OCI-LY3 (cell line): ENCODE data around the gene GTSE1.

Source experiments
- H2AFZ ChIP-seq: fragments of 200-600, 300-600 bp; shearing (Covaris generic); 2 replicates; pipeline ENCODE4 v1.6.0; 2014; ENCODE audit warnings: antibody characterized with exemption, low read depth, low read length
- H3K27ac ChIP-seq: fragments of 200-600, 300-600 bp; sonication (generic); 2 replicates; pipeline ENCODE4 v1.5.1; 2014; ENCODE audit warnings: mild to moderate bottlenecking, low read length, moderate library complexity, mixed read lengths
- H3K27me3 ChIP-seq: fragments of 200-600, 300-600 bp; sonication (generic); 2 replicates; pipeline ENCODE4 v1.6.1; 2014; ENCODE audit warnings: low read depth, low read length, mixed read lengths
- H3K36me3 ChIP-seq: fragments of 200-600, 300-600 bp; sonication (generic); replicated peaks from 2 replicates; pipeline ENCODE3; 2014; ENCODE audit warnings: low read depth, low read length, mixed read lengths
- H3K4me1 ChIP-seq: fragments of 300-600, 200-600 bp; sonication (generic); 2 replicates; pipeline ENCODE4 v1.6.1; 2014; ENCODE audit warnings: low read length, mixed read lengths
- H3K4me2 ChIP-seq: fragments of 200-600, 300-600 bp; sonication (generic); 2 replicates; pipeline ENCODE4 v1.6.1; 2014; ENCODE audit warnings: low read length, mixed read lengths
- H3K4me3 ChIP-seq: fragments of 300-600, 200-600 bp; sonication (generic); 2 replicates; pipeline ENCODE4 v1.5.1; 2014; ENCODE audit warnings: antibody characterized with exemption, mild to moderate bottlenecking, low read length, moderate library complexity
- H3K79me2 ChIP-seq: fragments of 300-600, 200-600 bp; shearing (Covaris generic); 2 replicates; pipeline ENCODE4 v1.6.1; 2014; ENCODE audit warnings: mild to moderate bottlenecking, low read length, mixed read lengths
- H3K9ac ChIP-seq: fragments of 300-600, 200-600 bp; shearing (Covaris generic); 2 replicates; pipeline ENCODE4 v1.6.0; 2014; ENCODE audit warnings: mild to moderate bottlenecking, low read length, moderate library complexity
- H3K9me3 ChIP-seq: fragments of 200-600, 300-600 bp; shearing (Covaris generic); 2 replicates; pipeline ENCODE4 v1.6.1; 2014; ENCODE audit warnings: low read length, mixed read lengths; ENCODE audit not compliant: insufficient read depth
- H4K20me1 ChIP-seq: fragments of 200-600, 300-600 bp; sonication (generic); 2 replicates; pipeline ENCODE4 v1.6.1; 2016; ENCODE audit warnings: low read length, mixed read lengths; ENCODE audit not compliant: insufficient read depth
- EZH2phosphoT487 ChIP-seq: fragments of 200-600 bp; shearing (Covaris generic); IDR thresholded peaks from 2 replicates; pipeline ENCODE4 v1.6.1; 2018; ENCODE audit warnings: antibody characterized with exemption, mixed run types, low read depth
- TF ChIP-seq, protein P1 (sequence below): fragments of 200-600, 300-600 bp; sonication (generic); IDR thresholded peaks from 2 replicates; pipeline ENCODE4 v1.5.1; 2014; ENCODE audit warnings: antibody characterized with exemption, low read length, low read depth

The GTSE1 gene

GRCh38 chr22:46287873-46288751, 8.6 kb upstream of the GTSE1 start:
- no peaks in the 10 kb centered on the region for H3K79me2 ChIP-seq
- no peak overlapping the region for H2AFZ ChIP-seq
- no peak overlapping the region for H3K4me2 ChIP-seq
- H3K4me3 ChIP-seq, result no peak overlapping the region
- no peaks in the 10 kb centered on the region for H3K27me3 ChIP-seq
- H4K20me1 ChIP-seq, result no peaks in the 10 kb centered on the region
- no peak overlapping the region for H3K27ac ChIP-seq
- H3K36me3 ChIP-seq, result peaks cover 5% of the 10 kb centered on the region
- peaks cover 2% of the 10 kb centered on the region; the same call in 1 of the 2 replicates for H3K4me1 ChIP-seq
- no peak overlapping the region for H3K9ac ChIP-seq
- no peaks in the 10 kb centered on the region for H3K9me3 ChIP-seq
- TF ChIP-seq, protein P1, sequence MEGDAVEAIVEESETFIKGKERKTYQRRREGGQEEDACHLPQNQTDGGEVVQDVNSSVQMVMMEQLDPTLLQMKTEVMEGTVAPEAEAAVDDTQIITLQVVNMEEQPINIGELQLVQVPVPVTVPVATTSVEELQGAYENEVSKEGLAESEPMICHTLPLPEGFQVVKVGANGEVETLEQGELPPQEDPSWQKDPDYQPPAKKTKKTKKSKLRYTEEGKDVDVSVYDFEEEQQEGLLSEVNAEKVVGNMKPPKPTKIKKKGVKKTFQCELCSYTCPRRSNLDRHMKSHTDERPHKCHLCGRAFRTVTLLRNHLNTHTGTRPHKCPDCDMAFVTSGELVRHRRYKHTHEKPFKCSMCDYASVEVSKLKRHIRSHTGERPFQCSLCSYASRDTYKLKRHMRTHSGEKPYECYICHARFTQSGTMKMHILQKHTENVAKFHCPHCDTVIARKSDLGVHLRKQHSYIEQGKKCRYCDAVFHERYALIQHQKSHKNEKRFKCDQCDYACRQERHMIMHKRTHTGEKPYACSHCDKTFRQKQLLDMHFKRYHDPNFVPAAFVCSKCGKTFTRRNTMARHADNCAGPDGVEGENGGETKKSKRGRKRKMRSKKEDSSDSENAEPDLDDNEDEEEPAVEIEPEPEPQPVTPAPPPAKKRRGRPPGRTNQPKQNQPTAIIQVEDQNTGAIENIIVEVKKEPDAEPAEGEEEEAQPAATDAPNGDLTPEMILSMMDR, result no peak
- TF ChIP-seq EZH2phosphoT487, result no peak

GRCh38 chr22:46288846-46289243, 7.8 kb upstream of the GTSE1 start:
- Histone ChIP-seq H2AFZ (no peak overlapping the region), H3K4me3 (no peak overlapping the region), H3K9ac (no peak overlapping the region), H3K9me3 (no peaks in the 10 kb centered on the region), H4K20me1 (no peaks in the 10 kb centered on the region), H3K79me2 (no peaks in the 10 kb centered on the region), H3K4me1 (peaks cover 2% of the 10 kb centered on the region; the same call in 1 of the 2 replicates), H3K4me2 (no peak overlapping the region), H3K27me3 (no peaks in the 10 kb centered on the region), H3K27ac (no peak overlapping the region), H3K36me3 (peaks cover 5% of the 10 kb centered on the region)
- TF ChIP-seq, protein P1, result no peak
- no peak for TF ChIP-seq EZH2phosphoT487

DNA sequence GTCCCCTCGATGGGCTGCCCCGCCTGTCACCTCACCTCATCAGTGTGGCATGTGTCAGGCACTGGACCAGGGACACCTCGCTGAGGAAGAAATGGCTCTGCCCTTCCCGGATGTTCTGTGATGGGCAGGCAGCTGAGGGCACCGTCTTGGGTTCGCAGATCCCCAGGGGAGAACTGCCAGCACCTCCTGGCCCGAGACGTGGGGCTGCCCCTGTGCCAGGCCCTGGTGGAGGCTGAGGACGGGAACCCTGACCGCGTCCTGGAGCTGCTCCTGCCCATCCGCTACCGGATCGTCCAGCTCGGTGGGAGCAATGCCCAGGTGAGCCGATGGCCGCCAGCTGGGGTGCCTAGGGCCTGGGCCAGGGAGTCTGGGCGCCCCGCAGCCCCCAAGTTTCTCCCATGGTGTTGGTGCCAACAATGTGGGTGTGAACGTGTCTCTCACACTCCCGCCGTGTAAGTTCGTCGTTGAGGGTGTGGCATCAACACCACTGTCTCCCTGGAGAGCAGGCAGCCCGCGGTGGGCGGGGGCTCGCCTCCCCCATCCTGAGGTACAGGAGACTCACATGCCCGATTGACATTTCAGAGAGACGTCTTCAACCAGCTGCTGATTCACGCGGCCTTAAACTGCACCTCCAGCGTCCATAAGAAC, 7.3 kb upstream of the GTSE1 start:
- Histone ChIP-seq H2AFZ (no peak overlapping the region), H3K36me3 (peaks cover 5% of the 10 kb centered on the region), H3K79me2 (no peaks in the 10 kb centered on the region), H3K4me3 (no peak overlapping the region), H3K27me3 (no peaks in the 10 kb centered on the region), H3K9ac (no peak overlapping the region), H3K27ac (no peak overlapping the region), H3K4me2 (no peak overlapping the region), H4K20me1 (no peaks in the 10 kb centered on the region), H3K9me3 (no peaks in the 10 kb centered on the region), H3K4me1 (peaks cover 2% of the 10 kb centered on the region; the same call in 1 of the 2 replicates)
- TF ChIP-seq, protein P1, result no peak
- no peak for TF ChIP-seq EZH2phosphoT487
